Gastroesophageal sphincter (tissue), 4 donors: Measurements from ENCODE around the gene C3orf70. TPM values are rescaled to one million over a fixed set of nuclear protein-coding genes. Genes with fewer than 3 reads are reported as not detected.

Experiments used
- ATAC-seq: fragments of 150-250 bp; one replicate; pipeline ENCODE4 v1.9.1; 2016; ENCODE audit warnings: mild to moderate bottlenecking, moderate library complexity
- H3K27ac ChIP-seq, 4 donors: fragments of 200-600 bp; sonication (generic) in 3 of 4; 1 replicate in 3 of 4; 2 replicates in 1 of 4; pipeline ENCODE4 v1.5.1; 2016 to 2019
- H3K27me3 ChIP-seq: fragments of 200-600 bp; sonication (generic); one replicate; pipeline ENCODE4 v1.5.1; 2019
- H3K36me3 ChIP-seq, 2 donors: fragments of 200-600 bp; sonication (generic); one replicate each; pipeline ENCODE4 v1.5.1; 2019; ENCODE audit warnings: control low read depth in 1 of 2
- H3K4me1 ChIP-seq, 3 donors: fragments of 200-600 bp; sonication (generic); 1 replicate in 2 of 3; 2 replicates in 1 of 3; pipeline ENCODE4 v1.5.1; 2016 to 2019; ENCODE audit warnings: control low read depth in 2 of 3
- H3K4me3 ChIP-seq, 2 donors: fragments of 200-600 bp; sonication (generic); one replicate each; pipeline ENCODE4 v1.5.1; 2019; ENCODE audit warnings: mild to moderate bottlenecking in 1 of 2, moderate library complexity in 1 of 2
- H3K9me3 ChIP-seq, 3 donors: fragments of 200-600 bp; sonication (generic); one replicate each; pipeline ENCODE4 v1.5.1; 2017 to 2019; ENCODE audit warnings: control low read depth in 2 of 3
- CTCF ChIP-seq, 4 experiments: fragments of 200-600 bp in 2 of 4; fragments of 450-650 bp in 2 of 4; sonication (generic) in 1 of 4; IDR thresholded peaks; one replicate each; pipeline ENCODE4 v1.5.1; 2017 to 2019; ENCODE audit warnings: antibody characterized with exemption in 4 of 4, mild to moderate bottlenecking in 2 of 4, moderate library complexity in 2 of 4
- EP300 ChIP-seq: sonication (generic); formaldehyde crosslinking; IDR thresholded peaks from one replicate; pipeline ENCODE4 v1.6.1; 2017; ENCODE audit warnings: antibody characterized with exemption, mild to moderate bottlenecking
- POLR2A ChIP-seq, 2 donors: fragments of 450-650 bp; IDR thresholded peaks; one replicate each; pipeline ENCODE4 v1.6.1; 2017; ENCODE audit warnings: antibody characterized with exemption in 2 of 2, mild to moderate bottlenecking in 2 of 2, moderate library complexity in 1 of 2
- POLR2AphosphoS5 ChIP-seq: sonication (generic); formaldehyde crosslinking; IDR thresholded peaks from one replicate; pipeline ENCODE4 v1.6.1; 2017; ENCODE audit warnings: antibody characterized with exemption
- WGBS, 2 donors: methylation state at CpG; one replicate each; pipeline ENCODE4 v1.1.5; 2018; ENCODE audit warnings: low coverage in 1 of 2; 5-methylcytosine and 5-hydroxymethylcytosine counted together
- total RNA-seq, 4 donors: library from RNA; depleted of rRNA; stranded (reverse); fragments of >200 nt; gene quantifications; one replicate each; pipeline ENCODE4 v1.1.0, GENCODE V29; 2016

The C3orf70 gene
- total RNA-seq, 4 donors from 2014 or later = 21.0 to 61.1 (median 36.1) TPM

GRCh38 chr3:185103359-185104127, 49.3 kb downstream of the C3orf70 start:
- H3K4me1 ChIP-seq = peaks cover 0 to 24% (median 2%) of the 10 kb centered on the region in 3 donors
- no peaks in the 10 kb centered on the region for H3K27me3 ChIP-seq
- no peak for ATAC-seq
- TF ChIP-seq EP300 (no peak), POLR2A (IDR thresholded peaks at IDR 0.05) (no peak), POLR2AphosphoS5 (no peak), CTCF (IDR thresholded peaks at IDR 0.05) (no peak)
- no peak overlapping the region for H3K27ac ChIP-seq
- no peaks in the 10 kb centered on the region for H3K36me3 ChIP-seq
- no peak overlapping the region for H3K4me3 ChIP-seq
- WGBS, 2 donors = 83 to 95% methylated on average over 6 to 7 of the region's 7 CpGs
- peaks cover 0 to 14% (median 0%) of the 10 kb centered on the region in 3 donors for H3K9me3 ChIP-seq

GRCh38 chr3:185094697-185095096, 58.2 kb downstream of the C3orf70 start:
- H3K9me3 ChIP-seq = no peaks in the 10 kb centered on the region
- TF ChIP-seq EP300 (no peak), CTCF (IDR thresholded peaks at IDR 0.05) (no peak), POLR2A (IDR thresholded peaks at IDR 0.05) (no peak), POLR2AphosphoS5 (no peak)
- no peak for ATAC-seq
- whole genome bisulfite sequencing, 2 donors = 51 to 54% methylated on average over 4 of the region's 4 CpGs
- H3K27ac ChIP-seq = no peak overlapping the region
- peaks cover 0 to 31% (median 0%) of the 10 kb centered on the region in 3 donors for H3K4me1 ChIP-seq
- H3K4me3 ChIP-seq = no peak overlapping the region
- H3K27me3 ChIP-seq = no peaks in the 10 kb centered on the region
- H3K36me3 ChIP-seq = no peaks in the 10 kb centered on the region

GRCh38 chr3:185093116-185093515, 59.7 kb downstream of the C3orf70 start:
- no peaks in the 10 kb centered on the region for H3K36me3 ChIP-seq
- no peak overlapping the region for H3K4me3 ChIP-seq
- H3K4me1 ChIP-seq = peaks cover 0 to 32% (median 2%) of the 10 kb centered on the region in 3 donors
- no peak for TF ChIP-seq POLR2A (IDR thresholded peaks at IDR 0.05)
- TF ChIP-seq CTCF (IDR thresholded peaks at IDR 0.05) = no peak
- TF ChIP-seq POLR2AphosphoS5 = no peak
- TF ChIP-seq EP300 = no peak
- no peaks in the 10 kb centered on the region for H3K9me3 ChIP-seq
- H3K27me3 ChIP-seq = no peaks in the 10 kb centered on the region
- ATAC-seq = no peak
- H3K27ac ChIP-seq = no peak overlapping the region

GRCh38 chr3:185090811-185091210, 62.0 kb downstream of the C3orf70 start:
- no peak for ATAC-seq
- Histone ChIP-seq H3K36me3 (no peaks in the 10 kb centered on the region), H3K27ac (no peak overlapping the region), H3K4me3 (no peak overlapping the region), H3K27me3 (no peaks in the 10 kb centered on the region), H3K9me3 (no peaks in the 10 kb centered on the region), H3K4me1 (peaks cover 0 to 34% (median 2%) of the 10 kb centered on the region in 3 donors)
- WGBS, 2 donors = 86 to 96% methylated on average over 4 of the region's 4 CpGs
- TF ChIP-seq POLR2AphosphoS5 = no peak
- TF ChIP-seq EP300 = no peak
- TF ChIP-seq CTCF (IDR thresholded peaks at IDR 0.05) = no peak
- TF ChIP-seq POLR2A (IDR thresholded peaks at IDR 0.05) = no peak

- ATAC-seq = no peak
- TF ChIP-seq POLR2A (IDR thresholded peaks at IDR 0.05) (no peak), EP300 (no peak), CTCF (IDR thresholded peaks at IDR 0.05) (no peak), POLR2AphosphoS5 (no peak)
These were observed 63.1 kb downstream of the C3orf70 start for GRCh38 chr3:185089751-185090150.

More at GRCh38 chr3:185089751-185090150, 63.1 kb downstream of the C3orf70 start:
- H3K27ac ChIP-seq = no peak overlapping the region
- H3K36me3 ChIP-seq = no peaks in the 10 kb centered on the region
- no peaks in the 10 kb centered on the region for H3K27me3 ChIP-seq
- no peaks in the 10 kb centered on the region for H3K9me3 ChIP-seq
- H3K4me1 ChIP-seq = peaks cover 2 to 39% (median 5%) of the 10 kb centered on the region in 3 donors
- H3K4me3 ChIP-seq = no peak overlapping the region
